GM23338 (cell line): ENCODE measurements around the gene CDK17. TPM values are rescaled to one million over a fixed set of nuclear protein-coding genes. Genes with fewer than 3 reads are reported as not detected.

Experiments
- ATAC-seq: fragments of 200-7000 bp; cut with Tn5 transposase; 3 replicates; pipeline ENCODE4 v1.9.1; 2020
- DNase-seq: peaks from one replicate; pipeline ENCODE4 v3.0.0-alpha.2; 2015; ENCODE audit warnings: low spot score
- H2AFZ ChIP-seq: fragments of 200-600 bp; sonication (generic); 2 replicates; pipeline ENCODE4 v1.8.0; 2016; ENCODE audit warnings: antibody characterized with exemption, mild to moderate bottlenecking, moderate library complexity
- H3F3A ChIP-seq: fragments of 200-600 bp; sonication (generic); replicated peaks from 2 replicates; pipeline ENCODE4 v1.8.0; 2017; ENCODE audit warnings: antibody characterized with exemption, mixed run types, low read depth
- H3K27ac ChIP-seq: fragments of 200-600 bp; sonication (generic); 2 replicates; pipeline ENCODE4 v1.6.1; 2016; ENCODE audit warnings: low read depth
- H3K27me3 ChIP-seq: fragments of 200-600 bp; sonication (generic); 2 replicates; pipeline ENCODE4 v1.8.0; 2016; ENCODE audit warnings: mild to moderate bottlenecking, mixed run types, moderate library complexity; ENCODE audit not compliant: insufficient read depth
- H3K36me3 ChIP-seq: fragments of 200-600 bp; sonication (generic); 2 replicates; pipeline ENCODE4 v1.8.0; 2016; ENCODE audit warnings: mild to moderate bottlenecking; ENCODE audit not compliant: insufficient read depth
- H3K4me1 ChIP-seq: fragments of 200-600 bp; sonication (generic); 2 replicates; pipeline ENCODE4 v1.8.0; 2016; ENCODE audit warnings: mild to moderate bottlenecking, moderate library complexity; ENCODE audit not compliant: insufficient read depth
- H3K4me2 ChIP-seq: fragments of 200-600 bp; sonication (generic); 2 replicates; pipeline ENCODE4 v1.7.1; 2017; ENCODE audit warnings: mixed run types
- H3K4me3 ChIP-seq: fragments of 200-600 bp; sonication (generic); 2 replicates; pipeline ENCODE4 v1.6.1; 2016; ENCODE audit warnings: mixed run types
- H3K79me2 ChIP-seq: fragments of 200-600 bp; sonication (generic); replicated peaks from 2 replicates; pipeline ENCODE4 v1.8.0; 2017; ENCODE audit warnings: mild to moderate bottlenecking; ENCODE audit not compliant: insufficient read depth
- H3K9me2 ChIP-seq: fragments of 200-600 bp; sonication (generic); 2 replicates; pipeline ENCODE4 v1.8.0; 2017; ENCODE audit not compliant: insufficient read depth
- H4K20me1 ChIP-seq: fragments of 200-600 bp; sonication (generic); replicated peaks from 2 replicates; pipeline ENCODE4 v1.8.0; 2017; ENCODE audit warnings: mild to moderate bottlenecking; ENCODE audit not compliant: insufficient read depth
- H3K27ac Mint-ChIP-seq: 2 replicates; pipeline ENCODE4 v1.8.0; 2020; ENCODE audit warnings: inconsistent platforms, mild to moderate bottlenecking, moderate library complexity, mixed read lengths
- H3K27me3 Mint-ChIP-seq: 3 replicates; pipeline ENCODE4 v1.8.0; 2022; ENCODE audit warnings: low read depth, mild to moderate bottlenecking, moderate library complexity, mixed read lengths, inconsistent platforms; ENCODE audit not compliant: insufficient read depth, poor library complexity
- H3K36me3 Mint-ChIP-seq: 3 replicates; pipeline ENCODE4 v1.8.0; 2021; ENCODE audit warnings: low read depth, mild to moderate bottlenecking, inconsistent platforms, moderate library complexity, mixed read lengths
- H3K4me1 Mint-ChIP-seq: 3 replicates; pipeline ENCODE4 v1.8.0; 2020; ENCODE audit warnings: mild to moderate bottlenecking, inconsistent platforms, mixed read lengths
- H3K4me3 Mint-ChIP-seq: 3 replicates; pipeline ENCODE4 v1.8.0; 2021; ENCODE audit warnings: moderate library complexity, mild to moderate bottlenecking, inconsistent platforms, mixed read lengths
- H3K9me3 Mint-ChIP-seq: 3 replicates; pipeline ENCODE4 v1.8.0; 2020; ENCODE audit warnings: moderate library complexity, mild to moderate bottlenecking, inconsistent platforms, mixed read lengths
- EZH2phosphoT487 ChIP-seq: fragments of 200-600 bp; sonication (generic); IDR thresholded peaks from one replicate; pipeline ENCODE4 v1.8.1; 2018; ENCODE audit warnings: antibody characterized with exemption; ENCODE audit not compliant: unreplicated experiment
- JUNB ChIP-seq: IDR thresholded peaks from one replicate; pipeline ENCODE4 v1.6.1; 2016; ENCODE audit warnings: antibody characterized with exemption; ENCODE audit not compliant: unreplicated experiment
- NANOG ChIP-seq: IDR thresholded peaks from 2 replicates; pipeline ENCODE4 v1.6.1; 2016; ENCODE audit warnings: antibody characterized with exemption, borderline replicate concordance
- STAT1 ChIP-seq: IDR thresholded peaks from one replicate; pipeline ENCODE4 v1.6.1; 2016; ENCODE audit warnings: antibody characterized with exemption; ENCODE audit not compliant: unreplicated experiment
- ZNF114 ChIP-seq: fragments of 250-450 bp; sonication (Bioruptor Pico); IDR thresholded peaks from 2 replicates; pipeline ENCODE4 v1.5.0; 2020; ENCODE audit warnings: mild to moderate bottlenecking, moderate library complexity
- polyA plus RNA-seq: library from polyadenylated mRNA; unstranded; fragments of >200 nt; fragmentation: Nextera tagmentation; extraction: Ambion mirVana; gene quantifications from 2 replicates; pipeline ENCODE4 v1.2.1, GENCODE V29; 2016
- total RNA-seq: library from RNA; depleted of rRNA; stranded (reverse); fragments of >200 nt; shearing (Covaris generic); gene quantifications from 2 replicates; pipeline ENCODE4 v1.2.3, GENCODE V29; 2014
- TF ChIP-seq, protein P1 (sequence below), 2 experiments: fragments of 200-600 bp in 1 of 2; sonication (generic) in 1 of 2; conservative IDR thresholded peaks; 2 replicates each; pipeline versions ENCODE4 v1.5.1 to v1.6.1; 2016 to 2017; ENCODE audit warnings: antibody characterized with exemption in 2 of 2, low read depth in 2 of 2, mild to moderate bottlenecking in 2 of 2, moderate library complexity in 1 of 2
- TF ChIP-seq, protein P2 (sequence below): IDR thresholded peaks from 2 replicates; pipeline ENCODE4 v1.6.1; 2016; ENCODE audit warnings: antibody characterized with exemption
- TF ChIP-seq, protein P3 (sequence below): fragments of 250-450 bp; sonication (Bioruptor Pico); IDR thresholded peaks from 2 replicates; pipeline ENCODE4 v1.5.0; 2020; ENCODE audit warnings: mild to moderate bottlenecking, moderate library complexity

Gene CDK17
- total and polyA plus RNA-seq, 2 experiments from 2014 or later = 7.6 to 34.2 TPM

DNA sequence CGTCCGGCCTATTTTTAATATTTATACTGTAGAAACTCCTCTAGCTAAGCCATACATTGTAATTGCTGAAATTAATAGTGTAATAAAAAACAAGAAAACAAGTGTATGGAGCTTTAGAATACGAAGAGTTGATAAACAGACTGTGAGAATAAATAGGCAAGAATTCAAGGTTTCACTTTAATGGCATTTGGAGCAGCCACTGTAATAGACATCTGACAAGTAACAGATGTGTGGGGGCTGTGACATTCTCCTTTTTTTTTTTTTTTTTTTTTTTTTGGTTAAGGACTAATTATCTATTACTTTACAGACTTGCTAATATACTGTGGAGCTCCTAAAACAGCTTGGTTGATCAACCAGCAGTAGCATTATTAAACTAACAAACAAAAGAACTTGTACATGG, 47.0 kb upstream of the CDK17 start:
- no peaks in the 10 kb centered on the region; the same call in 2 of the 3 replicates for H3K9me3 Mint-ChIP-seq
- DNase-seq (no peak), ATAC-seq (no peak)
- Histone ChIP-seq H3K4me3 (no peak overlapping the region), H4K20me1 (no peaks in the 10 kb centered on the region), H3K4me1 (no peaks in the 10 kb centered on the region), H3K4me2 (no peak overlapping the region), H3K36me3 (no peaks in the 10 kb centered on the region), H3K79me2 (no peaks in the 10 kb centered on the region), H3K27ac (no peak overlapping the region), H3K9me2 (no peaks in the 10 kb centered on the region), H3K27me3 (no peaks in the 10 kb centered on the region), H2AFZ (no peak overlapping the region), H3F3A (no peaks in the 10 kb centered on the region)
- H3K27me3 Mint-ChIP-seq = no peaks in the 10 kb centered on the region
- no peaks in the 10 kb centered on the region; the same call in 2 of the 3 replicates for H3K4me1 Mint-ChIP-seq
- H3K27ac Mint-ChIP-seq = no peak overlapping the region
- H3K4me3 Mint-ChIP-seq = no peak overlapping the region
- H3K36me3 Mint-ChIP-seq = no peaks in the 10 kb centered on the region
- TF ChIP-seq, protein P1, sequence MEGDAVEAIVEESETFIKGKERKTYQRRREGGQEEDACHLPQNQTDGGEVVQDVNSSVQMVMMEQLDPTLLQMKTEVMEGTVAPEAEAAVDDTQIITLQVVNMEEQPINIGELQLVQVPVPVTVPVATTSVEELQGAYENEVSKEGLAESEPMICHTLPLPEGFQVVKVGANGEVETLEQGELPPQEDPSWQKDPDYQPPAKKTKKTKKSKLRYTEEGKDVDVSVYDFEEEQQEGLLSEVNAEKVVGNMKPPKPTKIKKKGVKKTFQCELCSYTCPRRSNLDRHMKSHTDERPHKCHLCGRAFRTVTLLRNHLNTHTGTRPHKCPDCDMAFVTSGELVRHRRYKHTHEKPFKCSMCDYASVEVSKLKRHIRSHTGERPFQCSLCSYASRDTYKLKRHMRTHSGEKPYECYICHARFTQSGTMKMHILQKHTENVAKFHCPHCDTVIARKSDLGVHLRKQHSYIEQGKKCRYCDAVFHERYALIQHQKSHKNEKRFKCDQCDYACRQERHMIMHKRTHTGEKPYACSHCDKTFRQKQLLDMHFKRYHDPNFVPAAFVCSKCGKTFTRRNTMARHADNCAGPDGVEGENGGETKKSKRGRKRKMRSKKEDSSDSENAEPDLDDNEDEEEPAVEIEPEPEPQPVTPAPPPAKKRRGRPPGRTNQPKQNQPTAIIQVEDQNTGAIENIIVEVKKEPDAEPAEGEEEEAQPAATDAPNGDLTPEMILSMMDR (conservative IDR thresholded peaks at IDR 0.05; ENCODE audit: low read depth in 2 of 2) = no peak
- TF ChIP-seq NANOG = no peak
- TF ChIP-seq, protein P2, sequence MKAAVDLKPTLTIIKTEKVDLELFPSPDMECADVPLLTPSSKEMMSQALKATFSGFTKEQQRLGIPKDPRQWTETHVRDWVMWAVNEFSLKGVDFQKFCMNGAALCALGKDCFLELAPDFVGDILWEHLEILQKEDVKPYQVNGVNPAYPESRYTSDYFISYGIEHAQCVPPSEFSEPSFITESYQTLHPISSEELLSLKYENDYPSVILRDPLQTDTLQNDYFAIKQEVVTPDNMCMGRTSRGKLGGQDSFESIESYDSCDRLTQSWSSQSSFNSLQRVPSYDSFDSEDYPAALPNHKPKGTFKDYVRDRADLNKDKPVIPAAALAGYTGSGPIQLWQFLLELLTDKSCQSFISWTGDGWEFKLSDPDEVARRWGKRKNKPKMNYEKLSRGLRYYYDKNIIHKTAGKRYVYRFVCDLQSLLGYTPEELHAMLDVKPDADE = no peak
- TF ChIP-seq ZNF114 (CRISPR knock-in tag) = no peak
- no peak for TF ChIP-seq EZH2phosphoT487
- TF ChIP-seq, protein P3, sequence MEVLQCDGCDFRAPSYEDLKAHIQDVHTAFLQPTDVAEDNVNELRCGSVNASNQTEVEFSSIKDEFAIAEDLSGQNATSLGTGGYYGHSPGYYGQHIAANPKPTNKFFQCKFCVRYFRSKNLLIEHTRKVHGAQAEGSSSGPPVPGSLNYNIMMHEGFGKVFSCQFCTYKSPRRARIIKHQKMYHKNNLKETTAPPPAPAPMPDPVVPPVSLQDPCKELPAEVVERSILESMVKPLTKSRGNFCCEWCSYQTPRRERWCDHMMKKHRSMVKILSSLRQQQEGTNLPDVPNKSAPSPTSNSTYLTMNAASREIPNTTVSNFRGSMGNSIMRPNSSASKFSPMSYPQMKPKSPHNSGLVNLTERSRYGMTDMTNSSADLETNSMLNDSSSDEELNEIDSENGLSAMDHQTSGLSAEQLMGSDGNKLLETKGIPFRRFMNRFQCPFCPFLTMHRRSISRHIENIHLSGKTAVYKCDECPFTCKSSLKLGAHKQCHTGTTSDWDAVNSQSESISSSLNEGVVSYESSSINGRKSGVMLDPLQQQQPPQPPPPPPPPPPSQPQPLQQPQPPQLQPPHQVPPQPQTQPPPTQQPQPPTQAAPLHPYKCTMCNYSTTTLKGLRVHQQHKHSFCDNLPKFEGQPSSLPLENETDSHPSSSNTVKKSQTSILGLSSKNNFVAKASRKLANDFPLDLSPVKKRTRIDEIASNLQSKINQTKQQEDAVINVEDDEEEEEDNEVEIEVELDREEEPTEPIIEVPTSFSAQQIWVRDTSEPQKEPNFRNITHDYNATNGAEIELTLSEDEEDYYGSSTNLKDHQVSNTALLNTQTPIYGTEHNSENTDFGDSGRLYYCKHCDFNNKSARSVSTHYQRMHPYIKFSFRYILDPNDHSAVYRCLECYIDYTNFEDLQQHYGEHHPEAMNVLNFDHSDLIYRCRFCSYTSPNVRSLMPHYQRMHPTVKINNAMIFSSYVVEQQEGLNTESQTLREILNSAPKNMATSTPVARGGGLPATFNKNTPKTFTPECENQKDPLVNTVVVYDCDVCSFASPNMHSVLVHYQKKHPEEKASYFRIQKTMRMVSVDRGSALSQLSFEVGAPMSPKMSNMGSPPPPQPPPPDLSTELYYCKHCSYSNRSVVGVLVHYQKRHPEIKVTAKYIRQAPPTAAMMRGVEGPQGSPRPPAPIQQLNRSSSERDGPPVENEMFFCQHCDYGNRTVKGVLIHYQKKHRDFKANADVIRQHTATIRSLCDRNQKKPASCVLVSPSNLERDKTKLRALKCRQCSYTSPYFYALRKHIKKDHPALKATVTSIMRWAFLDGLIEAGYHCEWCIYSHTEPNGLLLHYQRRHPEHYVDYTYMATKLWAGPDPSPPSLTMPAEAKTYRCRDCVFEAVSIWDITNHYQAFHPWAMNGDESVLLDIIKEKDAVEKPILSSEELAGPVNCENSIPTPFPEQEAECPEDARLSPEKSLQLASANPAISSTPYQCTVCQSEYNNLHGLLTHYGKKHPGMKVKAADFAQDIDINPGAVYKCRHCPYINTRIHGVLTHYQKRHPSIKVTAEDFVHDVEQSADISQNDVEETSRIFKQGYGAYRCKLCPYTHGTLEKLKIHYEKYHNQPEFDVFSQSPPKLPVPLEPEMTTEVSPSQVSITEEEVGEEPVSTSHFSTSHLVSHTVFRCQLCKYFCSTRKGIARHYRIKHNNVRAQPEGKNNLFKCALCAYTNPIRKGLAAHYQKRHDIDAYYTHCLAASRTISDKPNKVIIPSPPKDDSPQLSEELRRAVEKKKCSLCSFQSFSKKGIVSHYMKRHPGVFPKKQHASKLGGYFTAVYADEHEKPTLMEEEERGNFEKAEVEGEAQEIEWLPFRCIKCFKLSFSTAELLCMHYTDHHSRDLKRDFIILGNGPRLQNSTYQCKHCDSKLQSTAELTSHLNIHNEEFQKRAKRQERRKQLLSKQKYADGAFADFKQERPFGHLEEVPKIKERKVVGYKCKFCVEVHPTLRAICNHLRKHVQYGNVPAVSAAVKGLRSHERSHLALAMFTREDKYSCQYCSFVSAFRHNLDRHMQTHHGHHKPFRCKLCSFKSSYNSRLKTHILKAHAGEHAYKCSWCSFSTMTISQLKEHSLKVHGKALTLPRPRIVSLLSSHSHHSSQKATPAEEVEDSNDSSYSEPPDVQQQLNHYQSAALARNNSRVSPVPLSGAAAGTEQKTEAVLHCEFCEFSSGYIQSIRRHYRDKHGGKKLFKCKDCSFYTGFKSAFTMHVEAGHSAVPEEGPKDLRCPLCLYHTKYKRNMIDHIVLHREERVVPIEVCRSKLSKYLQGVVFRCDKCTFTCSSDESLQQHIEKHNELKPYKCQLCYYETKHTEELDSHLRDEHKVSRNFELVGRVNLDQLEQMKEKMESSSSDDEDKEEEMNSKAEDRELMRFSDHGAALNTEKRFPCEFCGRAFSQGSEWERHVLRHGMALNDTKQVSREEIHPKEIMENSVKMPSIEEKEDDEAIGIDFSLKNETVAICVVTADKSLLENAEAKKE (CRISPR knock-in tag) = no peak
- TF ChIP-seq STAT1 = no peak
- no peak for TF ChIP-seq JUNB
